ENCODE results near the gene OR2G3. TPM values are rescaled to one million over a fixed set of nuclear protein-coding genes. Genes with fewer than 3 reads are reported as not detected.

The OR2G3 gene
- total and polyA plus RNA-seq, 7 donors, result not detected

- H3K36me3 ChIP-seq, result no peaks in the 10 kb centered on the region
- H3K27me3 ChIP-seq, result no peaks in the 10 kb centered on the region
- WGBS, 2 donors, result 72 to 83% methylated on average over 5 of the region's 5 CpGs
- intact Hi-C loops (cut with DNase I), result no loop called here
- no peak for DNase-seq
- TF ChIP-seq POLR2AphosphoS5 (IDR thresholded peaks at IDR 0.05), result no peak
- TF ChIP-seq CTCF (IDR thresholded peaks at IDR 0.05), result no peak
- no peak for TF ChIP-seq POLR2A (IDR thresholded peaks at IDR 0.05)
- no peak for TF ChIP-seq EP300 (IDR thresholded peaks at IDR 0.05)
- no peaks in the 10 kb centered on the region for H3K9me3 ChIP-seq
- no peak overlapping the region for H3K27ac ChIP-seq
- H3K4me1 ChIP-seq, result peaks cover 0 to 7% (median 0%) of the 10 kb centered on the region in 4 donors
- no peak overlapping the region for H3K4me3 ChIP-seq
Observed at GRCh38 chr1:247642742-247643141, 37.4 kb downstream of the OR2G3 start.

DNA sequence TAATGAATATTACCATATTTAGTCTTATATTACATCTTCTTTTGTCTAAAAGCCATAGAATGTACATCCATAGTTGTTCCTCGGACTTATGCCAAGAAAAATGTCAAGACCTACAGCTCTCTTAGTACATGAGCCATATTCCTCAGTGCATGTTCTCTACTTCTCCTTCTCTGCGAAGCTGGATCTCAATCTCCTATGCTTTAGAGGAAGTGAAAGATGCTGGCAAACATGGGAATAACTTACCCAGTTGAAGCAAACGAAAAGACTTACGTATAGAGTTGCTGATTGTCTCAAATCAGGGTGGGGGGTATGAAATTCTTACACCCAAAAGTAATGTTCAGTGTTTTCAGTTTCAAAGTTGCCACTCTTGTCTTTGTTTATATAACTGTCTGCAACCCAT lies 41.5 kb downstream of the OR2G3 start:
- Histone ChIP-seq H3K36me3 (no peaks in the 10 kb centered on the region), H3K4me3 (no peak overlapping the region), H3K27me3 (no peaks in the 10 kb centered on the region), H3K9me3 (no peaks in the 10 kb centered on the region), H3K4me1 (no peaks in the 10 kb centered on the region), H3K27ac (no peak overlapping the region)
- no peak for DNase-seq
- intact Hi-C loops (cut with DNase I), result no loop called here
- 71 to 90% methylated on average over 4 of the region's 4 CpGs for WGBS, 2 donors
- TF ChIP-seq POLR2AphosphoS5 (IDR thresholded peaks at IDR 0.05), result no peak
- no peak for TF ChIP-seq CTCF (IDR thresholded peaks at IDR 0.05)
- no peak for TF ChIP-seq EP300 (IDR thresholded peaks at IDR 0.05)
- TF ChIP-seq POLR2A (IDR thresholded peaks at IDR 0.05), result no peak

DNA sequence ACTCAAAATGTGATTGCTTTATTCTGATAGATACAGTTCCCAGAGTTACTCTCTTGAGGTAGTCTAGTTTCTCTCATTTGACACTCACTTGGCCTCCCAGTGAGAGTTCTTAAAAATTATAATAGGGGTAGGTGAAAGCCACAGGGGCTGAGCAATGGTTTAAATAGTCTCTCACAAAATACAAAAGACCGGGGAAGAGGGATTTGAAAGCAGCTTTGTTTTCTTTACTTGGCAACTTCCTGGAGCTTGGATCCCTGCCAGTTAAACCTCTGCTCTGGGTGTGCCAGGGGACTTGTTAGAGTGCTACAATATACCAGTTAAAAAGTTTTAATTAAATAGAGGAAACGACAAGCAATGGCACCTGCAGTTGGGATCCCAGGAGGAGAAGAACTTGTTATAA lies 42.5 kb downstream of the OR2G3 start:
- no peaks in the 10 kb centered on the region for H3K27me3 ChIP-seq
- H3K9me3 ChIP-seq, result no peaks in the 10 kb centered on the region
- H3K36me3 ChIP-seq, result no peaks in the 10 kb centered on the region
- no peak for DNase-seq
- H3K4me1 ChIP-seq, result no peaks in the 10 kb centered on the region
- no peak overlapping the region for H3K4me3 ChIP-seq
- WGBS, 2 donors, result 4 to 9% methylated on average over 2 of the region's 2 CpGs
- no peak overlapping the region for H3K27ac ChIP-seq
- TF ChIP-seq EP300 (IDR thresholded peaks at IDR 0.05) (no peak), CTCF (IDR thresholded peaks at IDR 0.05) (no peak), POLR2AphosphoS5 (IDR thresholded peaks at IDR 0.05) (no peak), POLR2A (IDR thresholded peaks at IDR 0.05) (no peak)
- intact Hi-C loops (cut with DNase I), result no loop called here

- Histone ChIP-seq H3K4me3 (no peak overlapping the region), H3K9me3 (no peaks in the 10 kb centered on the region), H3K27me3 (no peaks in the 10 kb centered on the region), H3K36me3 (no peaks in the 10 kb centered on the region), H3K4me1 (no peaks in the 10 kb centered on the region), H3K27ac (no peak overlapping the region)
- DNase-seq, result no peak
- no peak for TF ChIP-seq POLR2AphosphoS5 (IDR thresholded peaks at IDR 0.05)
- TF ChIP-seq EP300 (IDR thresholded peaks at IDR 0.05), result no peak
- TF ChIP-seq CTCF (IDR thresholded peaks at IDR 0.05), result no peak
- no peak for TF ChIP-seq POLR2A (IDR thresholded peaks at IDR 0.05)
- 89 to 93% methylated on average over 1 of the region's 1 CpG for WGBS, 2 donors
- intact Hi-C loops (cut with DNase I), result no loop called here
Observed at GRCh38 chr1:247653040-247653439, 47.7 kb downstream of the OR2G3 start.

Small RNAs within 50 kb of the gene (small RNA-seq; reads per million reads assigned to genes)
- gene RF00026, result 0 reads per million in 3 donors

Other genes with a start within 250 kb of the OR2G3 start
- 1 to 10 TPM; 1.4 to 3.3 (median 3.0) TPM for gene NLRP3, start 189.4 kb upstream of the OR2G3 start, total RNA-seq
- gene NLRP3, start 189.4 kb upstream of the OR2G3 start, polyA plus RNA-seq, result 1 to 10 TPM; 1.1 to 3.2 (median 1.8) TPM
- gene OR2B11, start 147.5 kb upstream of the OR2G3 start, total RNA-seq, result not detected
- under 1 TPM in 1 of 3 donors, not detected in 2; under 0.01 TPM for gene OR2B11, start 147.5 kb upstream of the OR2G3 start, polyA plus RNA-seq
- not detected for gene OR2C3, start 69.1 kb upstream of the OR2G3 start, total RNA-seq
- gene OR2C3, start 69.1 kb upstream of the OR2G3 start, polyA plus RNA-seq, result not detected
- 1 to 10 TPM in 1 of 4 donors, under 1 TPM in 1, not detected in 2; 0.16 to 1.4 TPM for gene GCSAML, start 56.5 kb upstream of the OR2G3 start, total RNA-seq
- gene GCSAML, start 56.5 kb upstream of the OR2G3 start, polyA plus RNA-seq, result under 1 TPM in 2 of 3 donors, not detected in 1; 0.04 to 0.60 TPM
- not detected for gene OR2G2, start 17.2 kb upstream of the OR2G3 start, total RNA-seq
- gene OR2G2, start 17.2 kb upstream of the OR2G3 start, polyA plus RNA-seq, result not detected
- gene OR13G1, start 74.2 kb downstream of the OR2G3 start, total RNA-seq, result not detected
- not detected for gene OR13G1, start 74.2 kb downstream of the OR2G3 start, polyA plus RNA-seq
- gene OR6F1, start 111.1 kb downstream of the OR2G3 start, total RNA-seq, result not detected
- gene OR6F1, start 111.1 kb downstream of the OR2G3 start, polyA plus RNA-seq, result not detected
- gene OR14K1, start 133.0 kb downstream of the OR2G3 start, total RNA-seq, result under 1 TPM in 1 of 4 donors, not detected in 3; 0.99 TPM
- gene OR14K1, start 133.0 kb downstream of the OR2G3 start, polyA plus RNA-seq, result not detected
- gene OR14A2, start 142.6 kb downstream of the OR2G3 start, total RNA-seq, result not detected
- not detected for gene OR14A2, start 142.6 kb downstream of the OR2G3 start, polyA plus RNA-seq
- gene OR1C1, start 155.0 kb downstream of the OR2G3 start, total RNA-seq, result not detected
- gene OR1C1, start 155.0 kb downstream of the OR2G3 start, polyA plus RNA-seq, result not detected
- not detected for gene OR14A16, start 218.5 kb downstream of the OR2G3 start, total RNA-seq
- not detected for gene OR14A16, start 218.5 kb downstream of the OR2G3 start, polyA plus RNA-seq
- not detected for gene OR11L1, start 236.3 kb downstream of the OR2G3 start, total RNA-seq
- gene OR11L1, start 236.3 kb downstream of the OR2G3 start, polyA plus RNA-seq, result not detected